HEK293 (cell line): ENCODE results near the gene ENDOV.

Experiments used
- CTCF ChIP-seq: fragments of 450-650 bp; formaldehyde crosslinking; IDR thresholded peaks from 2 replicates; pipeline ENCODE4 v1.5.1; 2016; ENCODE audit warnings: missing biosample characterization, missing genetic modification characterization
- ZNF785 ChIP-seq: fragments of 450-650 bp; formaldehyde crosslinking; IDR thresholded peaks from 2 replicates; pipeline ENCODE4 v1.5.1; 2016; ENCODE audit warnings: missing biosample characterization, missing genetic modification characterization

DNA sequence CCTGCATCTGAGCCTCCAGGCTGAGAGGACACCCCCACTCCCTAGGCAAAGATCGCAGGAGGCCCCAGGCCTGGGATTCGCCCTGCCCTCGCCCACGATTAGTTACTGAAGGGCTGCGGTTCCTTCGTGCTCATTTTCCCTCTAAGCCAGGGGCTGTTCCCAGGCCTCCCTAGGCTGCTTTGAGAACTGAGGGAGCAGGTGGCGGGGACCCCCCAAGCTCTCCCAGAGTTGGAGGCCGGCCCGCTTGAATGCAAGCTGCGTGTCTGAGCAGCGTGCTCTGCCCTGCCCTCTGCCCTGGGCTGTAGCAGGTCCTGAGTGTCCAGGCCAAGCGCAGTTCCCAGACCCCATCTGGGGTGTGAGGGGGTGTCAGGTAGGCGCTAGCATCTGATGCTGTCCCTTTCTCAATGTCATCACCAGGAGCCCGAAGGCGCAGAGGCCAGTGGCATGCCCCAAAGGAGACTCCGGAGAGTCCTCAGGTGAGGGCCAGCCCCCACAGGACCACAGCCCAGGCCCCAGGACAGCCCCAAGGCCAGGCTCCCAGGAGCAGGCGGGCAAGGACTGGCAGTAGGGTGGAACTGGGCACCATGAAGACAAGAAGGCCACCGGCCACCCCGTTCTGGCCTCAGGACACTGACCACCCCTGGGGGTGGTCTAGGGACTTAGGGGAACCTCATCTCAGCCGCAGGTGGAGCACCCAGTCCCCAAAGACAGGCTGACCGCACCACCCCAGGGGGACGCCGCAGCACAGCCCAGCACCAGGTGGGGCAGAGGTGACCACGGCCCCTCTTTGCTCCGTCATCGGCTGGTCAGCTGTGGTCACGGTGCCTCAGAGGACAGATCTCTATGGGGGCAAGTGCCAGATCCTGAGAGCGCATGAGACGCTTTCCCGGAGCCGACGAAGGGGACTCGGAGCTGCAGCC is 14.6 kb downstream of the ENDOV start:
- TF ChIP-seq CTCF (tag by site-specific recombination): no peak
- TF ChIP-seq ZNF785 (tag by site-specific recombination): no peak
